DOHH2 (cell line): Measurements from ENCODE around the gene DHRS11.
A peak's percentile ranks its signal among the peaks of the same experiment; 100 is the strongest.

ENCODE experiments used
- H3F3A ChIP-seq: fragments of 200-600 bp; sonication (generic), shearing (Covaris generic); 2 replicates; pipeline ENCODE4 v1.6.0; 2016; ENCODE audit warnings: antibody characterized with exemption, mild to moderate bottlenecking; ENCODE audit not compliant: control insufficient read depth, insufficient read depth
- H3K27ac ChIP-seq: fragments of 200-600 bp; sonication (generic); 2 replicates; pipeline ENCODE4 v1.5.1; 2014; ENCODE audit warnings: low read depth, mild to moderate bottlenecking, low read length, moderate library complexity
- H3K27me3 ChIP-seq: fragments of 200-600 bp; sonication (generic); 2 replicates; pipeline ENCODE4 v1.6.1; 2014; ENCODE audit warnings: mild to moderate bottlenecking, low read length, mixed read lengths; ENCODE audit not compliant: control insufficient read depth
- H3K36me3 ChIP-seq: fragments of 200-600 bp; sonication (generic); 2 replicates; pipeline ENCODE4 v1.6.1; 2014; ENCODE audit warnings: mild to moderate bottlenecking, low read length, moderate library complexity, mixed read lengths; ENCODE audit not compliant: control insufficient read depth
- H3K4me1 ChIP-seq: fragments of 200-600 bp; sonication (generic); 2 replicates; pipeline ENCODE4 v1.6.1; 2014; ENCODE audit warnings: mild to moderate bottlenecking, low read length, mixed read lengths; ENCODE audit not compliant: control insufficient read depth
- H3K4me2 ChIP-seq: fragments of 200-600 bp; sonication (generic); 2 replicates; pipeline ENCODE4 v1.6.0; 2014; ENCODE audit warnings: mild to moderate bottlenecking, low read length, moderate library complexity
- H3K4me3 ChIP-seq: fragments of 200-600 bp; sonication (generic); 2 replicates; pipeline ENCODE4 v1.5.1; 2014; ENCODE audit warnings: mild to moderate bottlenecking, low read length, mixed read lengths
- H3K79me2 ChIP-seq: fragments of 200-600 bp; sonication (generic); 2 replicates; pipeline ENCODE4 v1.6.1; 2014; ENCODE audit warnings: mild to moderate bottlenecking, low read length, mixed read lengths; ENCODE audit not compliant: control insufficient read depth
- H3K9me2 ChIP-seq: fragments of 200-600 bp; sonication (generic); replicated peaks from 2 replicates; pipeline ENCODE4 v1.6.1; 2014; ENCODE audit warnings: mild to moderate bottlenecking, low read length, mixed read lengths; ENCODE audit not compliant: control insufficient read depth
- H3K9me3 ChIP-seq: fragments of 200-600 bp; sonication (generic); 2 replicates; pipeline ENCODE4 v1.6.1; 2014; ENCODE audit warnings: antibody characterized with exemption, low read length, mixed read lengths; ENCODE audit not compliant: control insufficient read depth, insufficient read depth
- H4K20me1 ChIP-seq: fragments of 200-600 bp; sonication (generic); 2 replicates; pipeline ENCODE4 v1.6.0; 2014; ENCODE audit warnings: low read depth, mild to moderate bottlenecking, antibody characterized with exemption, low read length, moderate library complexity; ENCODE audit not compliant: control insufficient read depth, insufficient read depth
- CTCF ChIP-seq: fragments of 200-600 bp; sonication (generic); IDR thresholded peaks from one replicate; pipeline ENCODE4 v1.5.1; 2014; ENCODE audit warnings: antibody characterized with exemption, mild to moderate bottlenecking, low read depth, low read length; ENCODE audit not compliant: poor library complexity, severe bottlenecking
- EZH2phosphoT487 ChIP-seq: fragments of 200-600 bp; sonication (generic); IDR thresholded peaks from 2 replicates; pipeline ENCODE4 v1.6.1; 2017; ENCODE audit warnings: borderline replicate concordance, mild to moderate bottlenecking, antibody characterized with exemption, low read length, moderate library complexity, mixed read lengths

DHRS11 gene

GRCh38 chr17:36544307-36545076 lies 47.2 kb upstream of the DHRS11 start, which contains the start of gene GGNBP2:
Gene GGNBP2, plus strand, starts transcription at chr17:36544919. Its CDS starts 806 bp downstream, at chr17:36545725.
- TF ChIP-seq CTCF (no peak), EZH2phosphoT487 (no peak)
- peak within 1 kb of the TSS; percentile 94 for H3K27ac ChIP-seq
- H3K4me2 ChIP-seq = peak within 1 kb of the TSS; percentile 85
- H3K79me2 ChIP-seq = peaks cover 68% of the 10 kb centered on the region
- peaks cover 43% of the 10 kb centered on the region for H3K36me3 ChIP-seq
- peak within 1 kb of the TSS; percentile 100 for H3K4me3 ChIP-seq
- H4K20me1 ChIP-seq = peaks cover 19% of the 10 kb centered on the region; the same call in 1 of the 2 replicates
- peaks cover 34% of the 10 kb centered on the region for H3F3A ChIP-seq
- H3K9me2 ChIP-seq = no peaks in the 10 kb centered on the region
- H3K4me1 ChIP-seq = peaks cover 31% of the 10 kb centered on the region
- no peaks in the 10 kb centered on the region for H3K9me3 ChIP-seq
- no peaks in the 10 kb centered on the region for H3K27me3 ChIP-seq

- H3F3A ChIP-seq = peaks cover 35% of the 10 kb centered on the region
- peaks cover 37% of the 10 kb centered on the region for H3K4me1 ChIP-seq
- peaks cover 42% of the 10 kb centered on the region for H3K36me3 ChIP-seq
- peak overlapping the region; percentile 100 for H3K4me3 ChIP-seq
- no peaks in the 10 kb centered on the region for H3K27me3 ChIP-seq
- H3K27ac ChIP-seq = peak overlapping the region; percentile 94
- H3K9me2 ChIP-seq = no peaks in the 10 kb centered on the region
- peaks cover 19% of the 10 kb centered on the region; the same call in 1 of the 2 replicates for H4K20me1 ChIP-seq
- H3K9me3 ChIP-seq = no peaks in the 10 kb centered on the region
- H3K79me2 ChIP-seq = peaks cover 71% of the 10 kb centered on the region
- TF ChIP-seq CTCF (no peak), EZH2phosphoT487 (no peak)
- H3K4me2 ChIP-seq = peak overlapping the region; percentile 81
These were observed 46.6 kb upstream of the DHRS11 start for GRCh38 chr17:36545077-36545464.

GRCh38 chr17:36545465-36546417 lies 45.9 kb upstream of the DHRS11 start:
- peak overlapping the region; percentile 94 for H3K27ac ChIP-seq
- H3K9me3 ChIP-seq = no peaks in the 10 kb centered on the region
- peaks cover 19% of the 10 kb centered on the region; the same call in 1 of the 2 replicates for H4K20me1 ChIP-seq
- H3K4me2 ChIP-seq = peak overlapping the region; percentile 85
- peaks cover 42% of the 10 kb centered on the region for H3K36me3 ChIP-seq
- peaks cover 44% of the 10 kb centered on the region for H3K4me1 ChIP-seq
- H3K9me2 ChIP-seq = no peaks in the 10 kb centered on the region
- H3K79me2 ChIP-seq = peaks cover 75% of the 10 kb centered on the region
- TF ChIP-seq CTCF (no peak), EZH2phosphoT487 (no peak)
- H3K4me3 ChIP-seq = peak overlapping the region; percentile 95
- H3F3A ChIP-seq = peaks cover 39% of the 10 kb centered on the region
- H3K27me3 ChIP-seq = no peaks in the 10 kb centered on the region
